Measurements from ENCODE around the gene MRPS16.

MRPS16 gene

DNA sequence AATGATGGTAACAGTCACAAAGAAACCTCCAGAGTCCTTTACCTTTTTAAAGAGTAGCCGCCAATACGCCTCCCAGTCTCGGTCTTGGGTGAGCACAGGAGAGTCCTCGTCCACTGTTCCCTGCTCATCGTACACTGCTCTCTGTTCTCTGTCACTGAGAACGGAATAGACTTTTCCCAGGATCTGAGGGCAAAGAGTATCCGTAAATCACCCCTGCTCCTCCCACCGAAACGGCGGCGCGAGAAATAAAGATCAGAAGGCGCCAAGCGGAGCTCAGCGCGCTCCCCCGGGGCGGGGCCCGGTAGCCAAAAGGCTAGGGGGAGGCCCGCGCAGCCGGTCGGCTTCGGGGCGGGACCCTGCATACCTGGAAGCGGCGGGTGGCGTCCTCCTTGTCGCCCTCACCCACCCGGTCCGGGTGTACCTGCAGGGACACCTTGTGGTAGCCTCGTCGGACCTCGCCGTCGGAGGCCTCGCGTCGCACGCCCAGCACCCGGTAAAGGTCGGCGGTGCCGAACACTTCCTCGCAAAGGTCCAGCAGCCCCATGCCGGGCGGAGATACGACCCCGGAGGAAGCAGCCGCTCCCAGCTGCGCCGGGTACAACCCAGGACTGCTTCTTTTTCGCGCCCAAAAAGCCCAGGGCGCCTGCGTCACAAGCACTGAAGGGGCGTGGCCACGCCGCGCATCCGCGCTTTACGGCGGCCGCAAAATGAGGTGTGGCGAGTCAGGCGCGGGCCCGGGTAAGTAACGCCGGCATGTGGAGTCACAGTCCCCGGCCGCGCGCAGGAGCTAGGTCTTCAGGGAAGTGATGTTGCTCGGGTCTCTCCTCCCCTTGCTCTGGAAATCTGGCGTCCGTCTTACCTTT lies 5.6 kb downstream of the MRPS16 start, which contains the start of gene DNAJC9:
TSS of gene DNAJC9 (minus strand) at position 610 of the 863 bp plus-strand sequence. CDS start at position 544, 66 bp downstream.
- Histone ChIP-seq H3K27me3 (replicated peaks; ENCODE audit: control insufficient read depth, insufficient read depth, low read length) (no peaks in the 10 kb centered on the region), H3K36me3 (ENCODE audit: control insufficient read depth, insufficient read depth, low read length) (peaks cover 1% of the 10 kb centered on the region), H3K4me3 (replicated peaks; ENCODE audit: low read depth, low read length) (peak within 1 kb of the TSS; percentile 88)
- peak; percentile 98 for DNase-seq (ENCODE audit: extremely low read depth, insufficient read length)
- TF ChIP-seq, protein P1, sequence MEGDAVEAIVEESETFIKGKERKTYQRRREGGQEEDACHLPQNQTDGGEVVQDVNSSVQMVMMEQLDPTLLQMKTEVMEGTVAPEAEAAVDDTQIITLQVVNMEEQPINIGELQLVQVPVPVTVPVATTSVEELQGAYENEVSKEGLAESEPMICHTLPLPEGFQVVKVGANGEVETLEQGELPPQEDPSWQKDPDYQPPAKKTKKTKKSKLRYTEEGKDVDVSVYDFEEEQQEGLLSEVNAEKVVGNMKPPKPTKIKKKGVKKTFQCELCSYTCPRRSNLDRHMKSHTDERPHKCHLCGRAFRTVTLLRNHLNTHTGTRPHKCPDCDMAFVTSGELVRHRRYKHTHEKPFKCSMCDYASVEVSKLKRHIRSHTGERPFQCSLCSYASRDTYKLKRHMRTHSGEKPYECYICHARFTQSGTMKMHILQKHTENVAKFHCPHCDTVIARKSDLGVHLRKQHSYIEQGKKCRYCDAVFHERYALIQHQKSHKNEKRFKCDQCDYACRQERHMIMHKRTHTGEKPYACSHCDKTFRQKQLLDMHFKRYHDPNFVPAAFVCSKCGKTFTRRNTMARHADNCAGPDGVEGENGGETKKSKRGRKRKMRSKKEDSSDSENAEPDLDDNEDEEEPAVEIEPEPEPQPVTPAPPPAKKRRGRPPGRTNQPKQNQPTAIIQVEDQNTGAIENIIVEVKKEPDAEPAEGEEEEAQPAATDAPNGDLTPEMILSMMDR (IDR thresholded peaks at IDR 0.05; ENCODE audit: insufficient read depth, low read length, poor library complexity, severe bottlenecking), result no peak

DNA sequence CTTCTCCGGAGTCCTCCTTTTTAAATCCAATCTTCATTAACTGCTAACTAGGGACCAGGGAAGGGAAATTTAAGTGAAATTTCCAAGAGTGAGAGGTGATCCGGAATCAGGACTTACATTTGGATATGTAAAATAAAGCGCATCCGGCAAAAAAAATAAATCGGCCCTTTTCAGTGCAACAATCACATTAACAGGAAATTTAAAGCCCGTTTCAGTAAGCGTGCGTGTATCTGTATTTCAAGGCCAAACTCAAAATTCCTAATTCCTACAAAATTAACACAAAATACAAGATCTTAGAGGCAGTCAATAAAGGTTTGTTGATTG lies 6.2 kb downstream of the MRPS16 start:
- H3K4me3 ChIP-seq (replicated peaks; ENCODE audit: low read depth, low read length), result peak overlapping the region; percentile 88
- peaks cover 1% of the 10 kb centered on the region for H3K36me3 ChIP-seq (ENCODE audit: control insufficient read depth, insufficient read depth, low read length)
- DNase-seq (ENCODE audit: extremely low read depth, insufficient read length), result no peak
- H3K27me3 ChIP-seq (replicated peaks; ENCODE audit: control insufficient read depth, insufficient read depth, low read length), result no peaks in the 10 kb centered on the region
- TF ChIP-seq, protein P1 (IDR thresholded peaks at IDR 0.05; ENCODE audit: insufficient read depth, low read length, poor library complexity, severe bottlenecking), result no peak

DNA sequence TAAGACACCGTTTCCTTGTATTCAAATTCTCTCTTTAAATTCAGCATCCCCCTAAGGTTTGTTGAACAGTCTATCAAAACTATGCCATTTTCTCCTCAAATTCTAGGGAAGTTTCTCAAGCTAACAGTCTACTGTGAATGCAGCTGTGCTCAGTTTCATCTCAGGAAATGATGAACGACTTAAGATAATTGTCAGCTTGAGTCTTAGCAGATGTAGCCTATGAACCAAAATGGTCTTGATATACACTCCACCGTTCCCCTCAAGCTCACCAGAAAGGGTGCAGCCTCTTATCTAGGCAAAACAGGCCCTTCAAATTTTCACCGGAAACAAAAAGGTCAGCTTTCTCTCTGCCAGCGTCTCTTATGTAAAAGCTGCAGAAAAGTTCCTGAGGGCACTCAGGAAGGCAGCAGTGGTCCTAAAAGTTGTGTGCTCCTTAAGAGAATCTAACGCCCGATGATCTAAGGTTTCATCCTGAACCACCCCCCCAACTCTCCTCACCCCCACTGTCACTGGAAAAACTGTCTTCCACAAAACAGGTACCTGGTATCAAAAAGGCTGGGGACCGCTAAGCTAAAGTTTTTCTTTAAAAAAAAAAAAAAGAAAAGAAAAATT lies 7.5 kb downstream of the MRPS16 start:
- H3K4me3 ChIP-seq (replicated peaks; ENCODE audit: low read depth, low read length), result peak overlapping the region; percentile 88
- DNase-seq (ENCODE audit: extremely low read depth, insufficient read length), result no peak
- H3K36me3 ChIP-seq (ENCODE audit: control insufficient read depth, insufficient read depth, low read length), result peaks cover 6% of the 10 kb centered on the region
- H3K27me3 ChIP-seq (replicated peaks; ENCODE audit: control insufficient read depth, insufficient read depth, low read length), result no peaks in the 10 kb centered on the region
- TF ChIP-seq, protein P1 (IDR thresholded peaks at IDR 0.05; ENCODE audit: insufficient read depth, low read length, poor library complexity, severe bottlenecking), result no peak

DNA sequence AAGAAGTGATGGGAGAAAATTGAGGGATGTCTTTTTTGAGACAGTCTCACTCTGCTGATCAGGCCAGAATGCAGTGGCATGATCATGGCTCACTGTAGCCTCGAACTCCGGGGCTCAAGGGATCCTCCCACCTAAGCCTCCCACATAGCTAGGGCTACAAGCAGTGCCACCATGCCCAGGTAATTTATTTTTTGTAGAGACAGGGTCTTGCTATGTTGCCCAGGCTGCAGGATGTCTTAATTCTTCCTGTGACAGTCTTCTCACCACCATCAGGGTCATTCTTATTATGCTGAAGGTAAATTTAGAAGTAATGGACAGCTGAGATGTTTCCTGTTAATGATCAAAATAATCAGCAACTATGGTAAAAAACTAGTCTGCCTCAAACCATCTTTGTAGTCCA lies 12.5 kb downstream of the MRPS16 start:
- H3K4me3 ChIP-seq (replicated peaks; ENCODE audit: low read depth, low read length), result no peak overlapping the region
- TF ChIP-seq, protein P1 (IDR thresholded peaks at IDR 0.05; ENCODE audit: insufficient read depth, low read length, poor library complexity, severe bottlenecking), result no peak
- no peaks in the 10 kb centered on the region for H3K27me3 ChIP-seq (replicated peaks; ENCODE audit: control insufficient read depth, insufficient read depth, low read length)
- no peak for DNase-seq (ENCODE audit: extremely low read depth, insufficient read length)
- peaks cover 13% of the 10 kb centered on the region for H3K36me3 ChIP-seq (ENCODE audit: control insufficient read depth, insufficient read depth, low read length)

DNA sequence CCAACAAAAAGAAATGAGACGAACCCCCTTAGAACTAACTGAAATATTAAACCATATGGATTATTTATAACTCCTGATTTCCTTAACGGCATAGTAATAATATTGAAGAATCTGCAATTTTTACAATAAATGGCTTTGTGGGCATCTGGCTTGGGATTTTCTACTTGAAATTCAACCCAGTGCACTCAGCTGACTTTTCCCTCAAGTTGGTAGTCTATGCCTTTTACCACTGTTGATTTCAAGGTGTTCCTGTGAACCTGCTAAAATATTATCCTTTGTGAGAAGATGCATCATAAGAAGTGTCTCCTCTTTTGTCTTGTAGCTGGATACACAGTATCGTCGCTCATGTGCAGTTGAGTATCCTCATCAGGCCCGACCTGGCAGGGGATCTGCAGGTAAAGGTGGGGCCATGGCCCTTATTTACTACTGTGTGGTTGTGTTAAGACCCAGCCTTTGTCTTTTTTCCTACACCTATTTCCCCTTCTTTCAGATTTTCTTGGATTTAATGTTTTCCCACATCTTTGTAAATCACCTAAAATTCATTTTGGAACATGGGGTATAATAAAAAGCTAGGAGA lies 13.4 kb downstream of the MRPS16 start:
- H3K27me3 ChIP-seq (replicated peaks; ENCODE audit: control insufficient read depth, insufficient read depth, low read length), result no peaks in the 10 kb centered on the region
- peaks cover 13% of the 10 kb centered on the region for H3K36me3 ChIP-seq (ENCODE audit: control insufficient read depth, insufficient read depth, low read length)
- no peak overlapping the region for H3K4me3 ChIP-seq (replicated peaks; ENCODE audit: low read depth, low read length)
- no peak for DNase-seq (ENCODE audit: extremely low read depth, insufficient read length)
- TF ChIP-seq, protein P1 (IDR thresholded peaks at IDR 0.05; ENCODE audit: insufficient read depth, low read length, poor library complexity, severe bottlenecking), result no peak

All from GM06990 (cell line).